SIG-M5 treated with dmso at 0.1 percent for 504 hours (cell line): Measurements from ENCODE around the gene USPL1.

ENCODE experiments used
- DNase-seq: peaks from one replicate; lab custom pipeline; 2025; ENCODE audit not compliant: unreplicated experiment; lab: John Stamatoyannopoulos, UW

USPL1 gene

GRCh38 chr13:30656178-30656577 is 38.5 kb downstream of the USPL1 start:
- no peak for DNase-seq

GRCh38 chr13:30659980-30660379 is 42.3 kb downstream of the USPL1 start:
- no peak for DNase-seq

GRCh38 chr13:30660796-30661195 is 43.1 kb downstream of the USPL1 start:
- DNase-seq: no peak

GRCh38 chr13:30664689-30665275 is 47.1 kb downstream of the USPL1 start:
- no peak for DNase-seq

- no peak for DNase-seq
Measured at GRCh38 chr13:30665638-30666037, 47.9 kb downstream of the USPL1 start.

GRCh38 chr13:30666113-30666512 is 48.4 kb downstream of the USPL1 start:
- DNase-seq: no peak

- no peak for DNase-seq
Measured at GRCh38 chr13:30667014-30667413, 49.3 kb downstream of the USPL1 start.

GRCh38 chr13:30668312-30668711 is 50.6 kb downstream of the USPL1 start:
- no peak for DNase-seq

GRCh38 chr13:30671271-30671815 is 53.6 kb downstream of the USPL1 start:
- no peak for DNase-seq

GRCh38 chr13:30673669-30674521 is 56.2 kb downstream of the USPL1 start:
- DNase-seq: peak; percentile 76

- DNase-seq: peak; percentile 61
Measured at GRCh38 chr13:30675717-30676116, 58.0 kb downstream of the USPL1 start.

GRCh38 chr13:30676672-30677071 is 59.0 kb downstream of the USPL1 start:
- DNase-seq: peak; percentile 30

GRCh38 chr13:30679483-30680330 is 62.0 kb downstream of the USPL1 start:
- peak; percentile 75 for DNase-seq

GRCh38 chr13:30681843-30682242 is 64.1 kb downstream of the USPL1 start:
- DNase-seq: peak; percentile 53

- no peak for DNase-seq
Measured at GRCh38 chr13:30685320-30685859, 67.7 kb downstream of the USPL1 start.

- no peak for DNase-seq
Measured at GRCh38 chr13:30685987-30686386, 68.3 kb downstream of the USPL1 start.

- DNase-seq: no peak
Measured at GRCh38 chr13:30687601-30688000, 69.9 kb downstream of the USPL1 start.

GRCh38 chr13:30689752-30690151 is 72.0 kb downstream of the USPL1 start:
- DNase-seq: no peak

GRCh38 chr13:30690282-30691188 is 72.8 kb downstream of the USPL1 start:
- DNase-seq: peak; percentile 90

GRCh38 chr13:30692113-30692512 is 74.4 kb downstream of the USPL1 start:
- no peak for DNase-seq
